Measurements from ENCODE around the gene AJM1. TPM values are rescaled to one million over a fixed set of nuclear protein-coding genes. Genes with fewer than 3 reads are reported as not detected.

Gene AJM1
- total RNA-seq, 3 donors from 2014 or later = 7.4 to 21.6 (median 16.4) TPM

- Histone ChIP-seq H3K4me1 (ENCODE audit: low read depth) (no peaks in the 10 kb centered on the region), H3K9me3 (no peaks in the 10 kb centered on the region), H3K36me3 (ENCODE audit: low read depth) (peaks cover 8% of the 10 kb centered on the region), H3K4me3 (no peak overlapping the region)
- ATAC-seq = no peak
- DNase-seq = no peak
- no peak for TF ChIP-seq CTCF (IDR thresholded peaks at IDR 0.05)
- intact Hi-C loops (cut with DNase I, micrococcal nuclease) = no loop called here
Measured at GRCh38 chr9:136828474-136829140, 13.7 kb upstream of the AJM1 start.

GRCh38 chr9:136829412-136829811 lies 12.9 kb upstream of the AJM1 start:
- no peak for TF ChIP-seq CTCF (IDR thresholded peaks at IDR 0.05)
- intact Hi-C loops (cut with DNase I, micrococcal nuclease) = no loop called here
- Histone ChIP-seq H3K36me3 (ENCODE audit: low read depth) (peaks cover 5% of the 10 kb centered on the region), H3K9me3 (no peaks in the 10 kb centered on the region), H3K4me1 (ENCODE audit: low read depth) (no peaks in the 10 kb centered on the region), H3K4me3 (no peak overlapping the region)
- ATAC-seq (no peak), DNase-seq (no peak)

GRCh38 chr9:136829981-136830885 lies 12.0 kb upstream of the AJM1 start:
- no peak for TF ChIP-seq CTCF (IDR thresholded peaks at IDR 0.05)
- intact Hi-C loops (cut with DNase I, micrococcal nuclease) = no loop called here
- DNase-seq (no peak), ATAC-seq (no peak)
- H3K36me3 ChIP-seq (ENCODE audit: low read depth) = peaks cover 5% of the 10 kb centered on the region
- no peaks in the 10 kb centered on the region for H3K4me1 ChIP-seq (ENCODE audit: low read depth)
- H3K9me3 ChIP-seq = no peaks in the 10 kb centered on the region
- no peak overlapping the region for H3K4me3 ChIP-seq

- Histone ChIP-seq H3K4me1 (ENCODE audit: low read depth) (no peaks in the 10 kb centered on the region), H3K36me3 (ENCODE audit: low read depth) (no peaks in the 10 kb centered on the region), H3K9me3 (no peaks in the 10 kb centered on the region), H3K4me3 (no peak overlapping the region)
- intact Hi-C loops (cut with DNase I, micrococcal nuclease) = no loop called here
- no peak for TF ChIP-seq CTCF (IDR thresholded peaks at IDR 0.05)
- ATAC-seq = no peak
- no peak for DNase-seq
Measured at GRCh38 chr9:136831002-136831719, 11.1 kb upstream of the AJM1 start.

- Histone ChIP-seq H3K4me1 (ENCODE audit: low read depth) (no peaks in the 10 kb centered on the region), H3K36me3 (ENCODE audit: low read depth) (no peaks in the 10 kb centered on the region), H3K4me3 (no peak overlapping the region), H3K9me3 (no peaks in the 10 kb centered on the region)
- ATAC-seq = no peak
- no peak for TF ChIP-seq CTCF (IDR thresholded peaks at IDR 0.05)
- intact Hi-C loops (cut with DNase I, micrococcal nuclease) = no loop called here
- DNase-seq = no peak
Measured at GRCh38 chr9:136831720-136832104, 10.6 kb upstream of the AJM1 start.

All from mucosa of descending colon (tissue), 3 donors.